GM18511 (cell line): ENCODE measurements around the gene UNC13C.

ENCODE experiments used
- ATAC-seq: cut with Tn5 transposase; IDR thresholded peaks from one replicate; pipeline ENCODE4 v1.9.1; 2021; ENCODE audit warnings: mild to moderate bottlenecking, moderate library complexity; ENCODE audit not compliant: unreplicated experiment

UNC13C gene

GRCh38 chr15:54608876-54609835, 630.9 kb downstream of the UNC13C start:
- ATAC-seq, result no peak

- no peak for ATAC-seq
Observed at GRCh38 chr15:54618120-54618519, 639.9 kb downstream of the UNC13C start.

GRCh38 chr15:54619180-54619579, 640.9 kb downstream of the UNC13C start:
- no peak for ATAC-seq

GRCh38 chr15:54620916-54621315, 642.7 kb downstream of the UNC13C start:
- no peak for ATAC-seq

- ATAC-seq, result no peak
Observed at GRCh38 chr15:54636147-54636546, 657.9 kb downstream of the UNC13C start.

GRCh38 chr15:54638666-54639065, 660.4 kb downstream of the UNC13C start:
- no peak for ATAC-seq

- no peak for ATAC-seq
Observed at GRCh38 chr15:54640873-54641272, 662.6 kb downstream of the UNC13C start.

GRCh38 chr15:54644796-54645195, 666.6 kb downstream of the UNC13C start:
- ATAC-seq, result no peak

GRCh38 chr15:54659646-54660045, 681.4 kb downstream of the UNC13C start:
- ATAC-seq, result no peak

GRCh38 chr15:54660356-54660755, 682.1 kb downstream of the UNC13C start:
- no peak for ATAC-seq

- ATAC-seq, result no peak
Observed at GRCh38 chr15:54675241-54675640, 697.0 kb downstream of the UNC13C start.

- ATAC-seq, result no peak
Observed at GRCh38 chr15:54681584-54681983, 703.3 kb downstream of the UNC13C start.
